GM23338 (cell line): ENCODE measurements around the gene GAPVD1. TPM values are rescaled to one million over a fixed set of nuclear protein-coding genes. Genes with fewer than 3 reads are reported as not detected.
A peak's percentile ranks its signal among the peaks of the same experiment; 100 is the strongest.

Experiments used
- ATAC-seq: fragments of 200-7000 bp; cut with Tn5 transposase; 3 replicates; pipeline ENCODE4 v1.9.1; 2020
- DNase-seq: peaks from one replicate; pipeline ENCODE4 v3.0.0-alpha.2; 2015; ENCODE audit warnings: low spot score
- H2AFZ ChIP-seq: fragments of 200-600 bp; sonication (generic); 2 replicates; pipeline ENCODE4 v1.8.0; 2016; ENCODE audit warnings: antibody characterized with exemption, mild to moderate bottlenecking, moderate library complexity
- H3F3A ChIP-seq: fragments of 200-600 bp; sonication (generic); replicated peaks from 2 replicates; pipeline ENCODE4 v1.8.0; 2017; ENCODE audit warnings: antibody characterized with exemption, mixed run types, low read depth
- H3K27ac ChIP-seq: fragments of 200-600 bp; sonication (generic); 2 replicates; pipeline ENCODE4 v1.6.1; 2016; ENCODE audit warnings: low read depth
- H3K27me3 ChIP-seq: fragments of 200-600 bp; sonication (generic); 2 replicates; pipeline ENCODE4 v1.8.0; 2016; ENCODE audit warnings: mild to moderate bottlenecking, mixed run types, moderate library complexity; ENCODE audit not compliant: insufficient read depth
- H3K36me3 ChIP-seq: fragments of 200-600 bp; sonication (generic); 2 replicates; pipeline ENCODE4 v1.8.0; 2016; ENCODE audit warnings: mild to moderate bottlenecking; ENCODE audit not compliant: insufficient read depth
- H3K4me1 ChIP-seq: fragments of 200-600 bp; sonication (generic); 2 replicates; pipeline ENCODE4 v1.8.0; 2016; ENCODE audit warnings: mild to moderate bottlenecking, moderate library complexity; ENCODE audit not compliant: insufficient read depth
- H3K4me2 ChIP-seq: fragments of 200-600 bp; sonication (generic); 2 replicates; pipeline ENCODE4 v1.7.1; 2017; ENCODE audit warnings: mixed run types
- H3K4me3 ChIP-seq: fragments of 200-600 bp; sonication (generic); 2 replicates; pipeline ENCODE4 v1.6.1; 2016; ENCODE audit warnings: mixed run types
- H3K79me2 ChIP-seq: fragments of 200-600 bp; sonication (generic); replicated peaks from 2 replicates; pipeline ENCODE4 v1.8.0; 2017; ENCODE audit warnings: mild to moderate bottlenecking; ENCODE audit not compliant: insufficient read depth
- H3K9me2 ChIP-seq: fragments of 200-600 bp; sonication (generic); 2 replicates; pipeline ENCODE4 v1.8.0; 2017; ENCODE audit not compliant: insufficient read depth
- H4K20me1 ChIP-seq: fragments of 200-600 bp; sonication (generic); replicated peaks from 2 replicates; pipeline ENCODE4 v1.8.0; 2017; ENCODE audit warnings: mild to moderate bottlenecking; ENCODE audit not compliant: insufficient read depth
- H3K27ac Mint-ChIP-seq: 2 replicates; pipeline ENCODE4 v1.8.0; 2020; ENCODE audit warnings: inconsistent platforms, mild to moderate bottlenecking, moderate library complexity, mixed read lengths
- H3K27me3 Mint-ChIP-seq: 3 replicates; pipeline ENCODE4 v1.8.0; 2022; ENCODE audit warnings: low read depth, mild to moderate bottlenecking, moderate library complexity, mixed read lengths, inconsistent platforms; ENCODE audit not compliant: insufficient read depth, poor library complexity
- H3K36me3 Mint-ChIP-seq: 3 replicates; pipeline ENCODE4 v1.8.0; 2021; ENCODE audit warnings: low read depth, mild to moderate bottlenecking, inconsistent platforms, moderate library complexity, mixed read lengths
- H3K4me1 Mint-ChIP-seq: 3 replicates; pipeline ENCODE4 v1.8.0; 2020; ENCODE audit warnings: mild to moderate bottlenecking, inconsistent platforms, mixed read lengths
- H3K4me3 Mint-ChIP-seq: 3 replicates; pipeline ENCODE4 v1.8.0; 2021; ENCODE audit warnings: moderate library complexity, mild to moderate bottlenecking, inconsistent platforms, mixed read lengths
- H3K9me3 Mint-ChIP-seq: 3 replicates; pipeline ENCODE4 v1.8.0; 2020; ENCODE audit warnings: moderate library complexity, mild to moderate bottlenecking, inconsistent platforms, mixed read lengths
- CREB1 ChIP-seq: fragments of 250-450 bp; sonication (Bioruptor Pico); IDR thresholded peaks from 2 replicates; pipeline ENCODE4 v1.5.0; 2020; ENCODE audit warnings: low read depth, mild to moderate bottlenecking, moderate library complexity
- ETS1 ChIP-seq: IDR thresholded peaks from 2 replicates; pipeline ENCODE4 v1.6.1; 2016; ENCODE audit warnings: antibody characterized with exemption
- POLR2AphosphoS5 ChIP-seq: IDR thresholded peaks from 2 replicates; pipeline ENCODE4 v1.6.1; 2016; ENCODE audit warnings: antibody characterized with exemption, low read depth
- long read RNA-seq: library from polyadenylated mRNA; unstranded; transcript quantifications from one replicate; pipeline ENCODE4 v2.0.0, GENCODE V29; 2020; ENCODE audit not compliant: unreplicated experiment
- polyA plus RNA-seq: library from polyadenylated mRNA; unstranded; fragments of >200 nt; fragmentation: Nextera tagmentation; extraction: Ambion mirVana; gene quantifications from 2 replicates; pipeline ENCODE4 v1.2.1, GENCODE V29; 2016
- total RNA-seq: library from RNA; depleted of rRNA; stranded (reverse); fragments of >200 nt; shearing (Covaris generic); gene quantifications from 2 replicates; pipeline ENCODE4 v1.2.3, GENCODE V29; 2014; rRNA removed
- TF ChIP-seq, protein P1 (sequence below), 2 experiments: fragments of 200-600 bp in 1 of 2; sonication (generic) in 1 of 2; conservative IDR thresholded peaks; 2 replicates each; pipeline versions ENCODE4 v1.5.1 to v1.6.1; 2016 to 2017; ENCODE audit warnings: antibody characterized with exemption in 2 of 2, low read depth in 2 of 2, mild to moderate bottlenecking in 2 of 2, moderate library complexity in 1 of 2
- TF ChIP-seq, protein P2 (sequence below): IDR thresholded peaks from one replicate; pipeline ENCODE4 v1.6.1; 2018; ENCODE audit warnings: antibody characterized with exemption; ENCODE audit not compliant: unreplicated experiment
- TF ChIP-seq, protein P3 (sequence below): fragments of 250-450 bp; sonication (Bioruptor Pico); IDR thresholded peaks from 2 replicates; pipeline ENCODE4 v1.5.0; 2020; ENCODE audit warnings: mild to moderate bottlenecking, moderate library complexity

Gene GAPVD1, protein sequence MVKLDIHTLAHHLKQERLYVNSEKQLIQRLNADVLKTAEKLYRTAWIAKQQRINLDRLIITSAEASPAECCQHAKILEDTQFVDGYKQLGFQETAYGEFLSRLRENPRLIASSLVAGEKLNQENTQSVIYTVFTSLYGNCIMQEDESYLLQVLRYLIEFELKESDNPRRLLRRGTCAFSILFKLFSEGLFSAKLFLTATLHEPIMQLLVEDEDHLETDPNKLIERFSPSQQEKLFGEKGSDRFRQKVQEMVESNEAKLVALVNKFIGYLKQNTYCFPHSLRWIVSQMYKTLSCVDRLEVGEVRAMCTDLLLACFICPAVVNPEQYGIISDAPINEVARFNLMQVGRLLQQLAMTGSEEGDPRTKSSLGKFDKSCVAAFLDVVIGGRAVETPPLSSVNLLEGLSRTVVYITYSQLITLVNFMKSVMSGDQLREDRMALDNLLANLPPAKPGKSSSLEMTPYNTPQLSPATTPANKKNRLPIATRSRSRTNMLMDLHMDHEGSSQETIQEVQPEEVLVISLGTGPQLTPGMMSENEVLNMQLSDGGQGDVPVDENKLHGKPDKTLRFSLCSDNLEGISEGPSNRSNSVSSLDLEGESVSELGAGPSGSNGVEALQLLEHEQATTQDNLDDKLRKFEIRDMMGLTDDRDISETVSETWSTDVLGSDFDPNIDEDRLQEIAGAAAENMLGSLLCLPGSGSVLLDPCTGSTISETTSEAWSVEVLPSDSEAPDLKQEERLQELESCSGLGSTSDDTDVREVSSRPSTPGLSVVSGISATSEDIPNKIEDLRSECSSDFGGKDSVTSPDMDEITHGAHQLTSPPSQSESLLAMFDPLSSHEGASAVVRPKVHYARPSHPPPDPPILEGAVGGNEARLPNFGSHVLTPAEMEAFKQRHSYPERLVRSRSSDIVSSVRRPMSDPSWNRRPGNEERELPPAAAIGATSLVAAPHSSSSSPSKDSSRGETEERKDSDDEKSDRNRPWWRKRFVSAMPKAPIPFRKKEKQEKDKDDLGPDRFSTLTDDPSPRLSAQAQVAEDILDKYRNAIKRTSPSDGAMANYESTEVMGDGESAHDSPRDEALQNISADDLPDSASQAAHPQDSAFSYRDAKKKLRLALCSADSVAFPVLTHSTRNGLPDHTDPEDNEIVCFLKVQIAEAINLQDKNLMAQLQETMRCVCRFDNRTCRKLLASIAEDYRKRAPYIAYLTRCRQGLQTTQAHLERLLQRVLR (N-terminal part only)
- total RNA-seq (34.6 and 36.4 TPM in 2 replicates), polyA plus RNA-seq (15.1 and 19.2 TPM in 2 replicates)
- long read RNA-seq, partial matches to known transcripts, result 3 of 5 reads
- long read RNA-seq, other reads (novel, unspliced or antisense), result 2 of 5 reads

DNA sequence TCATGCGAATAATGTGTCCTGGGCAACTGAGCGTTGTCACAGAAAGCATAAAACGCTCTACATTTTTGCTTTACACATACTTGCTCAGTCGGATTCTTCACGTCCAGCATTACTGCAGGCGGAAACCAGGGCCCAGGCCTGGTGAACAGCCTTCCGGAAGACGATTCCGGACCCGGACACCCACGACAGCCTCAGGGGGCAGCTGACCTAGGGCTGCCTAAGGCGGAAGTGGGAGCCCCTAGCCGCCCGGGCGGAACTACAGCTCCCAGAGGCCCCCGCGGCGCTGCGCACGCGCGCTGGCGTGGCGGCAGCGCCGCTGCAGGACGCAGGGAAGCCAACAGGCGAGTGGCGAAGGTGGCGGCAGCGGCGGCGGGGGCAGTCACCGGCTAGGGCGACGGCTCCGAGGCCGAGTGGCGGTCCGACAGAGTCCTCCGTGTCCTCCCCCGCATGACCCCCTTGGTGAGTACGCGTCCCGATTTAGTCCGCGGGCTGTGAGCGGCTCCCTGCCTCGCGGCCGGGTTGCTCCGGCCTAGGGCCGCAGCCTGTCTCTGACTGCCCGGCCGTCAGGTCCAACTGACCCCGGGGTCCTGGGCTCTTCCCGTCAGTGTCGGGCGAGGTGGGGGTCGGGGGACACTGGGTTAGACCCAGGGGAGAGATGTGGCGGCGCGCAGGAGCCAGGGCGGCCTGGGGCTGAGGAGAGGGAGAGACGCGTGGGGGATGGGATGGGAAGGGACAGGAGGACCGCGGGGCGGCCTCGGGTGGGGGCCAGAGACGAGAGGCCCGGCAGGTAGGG lies at the start of gene GAPVD1:
TSS of gene GAPVD1 (plus strand) at position 326 of the 793 bp plus-strand sequence. CDS start 37,096 bp downstream, outside the sequence.
- peaks cover 2% of the 10 kb centered on the region for H3K36me3 Mint-ChIP-seq
- ATAC-seq (peak; percentile 97), DNase-seq (peak; percentile 97)
- H4K20me1 ChIP-seq, result peaks cover 9% of the 10 kb centered on the region
- peak within 1 kb of the TSS; percentile 98 for H3K4me3 Mint-ChIP-seq
- 0 out of 2 replicates have a peak, but pooled peaks cover 6% of the 10 kb centered on the region for H3K4me1 ChIP-seq
- H2AFZ ChIP-seq, result peak within 1 kb of the TSS; percentile 92
- peak within 1 kb of the TSS; percentile 71 for H3K27ac Mint-ChIP-seq
- H3K27me3 Mint-ChIP-seq, result peaks cover 16% of the 10 kb centered on the region
- H3K4me2 ChIP-seq, result peak within 1 kb of the TSS; percentile 95
- H3K36me3 ChIP-seq, result no peaks in the 10 kb centered on the region
- H3K79me2 ChIP-seq, result peaks cover 46% of the 10 kb centered on the region
- peaks cover 9% of the 10 kb centered on the region for H3K4me1 Mint-ChIP-seq
- peaks cover 3% of the 10 kb centered on the region; the same call in 1 of the 2 replicates for H3K9me2 ChIP-seq
- H3K9me3 Mint-ChIP-seq, result no peaks in the 10 kb centered on the region
- H3F3A ChIP-seq, result 0 out of 2 replicates have a peak, but pooled peaks cover 5% of the 10 kb centered on the region
- peak within 1 kb of the TSS; percentile 20; the same call in 1 of the 2 replicates for H3K27ac ChIP-seq
- H3K4me3 ChIP-seq, result peak within 1 kb of the TSS; percentile 98
- H3K27me3 ChIP-seq, result no peaks in the 10 kb centered on the region
- TF ChIP-seq POLR2AphosphoS5 (peak; percentile 78), ETS1 (peak; percentile 84), CREB1 (no peak)
- TF ChIP-seq, protein P1, sequence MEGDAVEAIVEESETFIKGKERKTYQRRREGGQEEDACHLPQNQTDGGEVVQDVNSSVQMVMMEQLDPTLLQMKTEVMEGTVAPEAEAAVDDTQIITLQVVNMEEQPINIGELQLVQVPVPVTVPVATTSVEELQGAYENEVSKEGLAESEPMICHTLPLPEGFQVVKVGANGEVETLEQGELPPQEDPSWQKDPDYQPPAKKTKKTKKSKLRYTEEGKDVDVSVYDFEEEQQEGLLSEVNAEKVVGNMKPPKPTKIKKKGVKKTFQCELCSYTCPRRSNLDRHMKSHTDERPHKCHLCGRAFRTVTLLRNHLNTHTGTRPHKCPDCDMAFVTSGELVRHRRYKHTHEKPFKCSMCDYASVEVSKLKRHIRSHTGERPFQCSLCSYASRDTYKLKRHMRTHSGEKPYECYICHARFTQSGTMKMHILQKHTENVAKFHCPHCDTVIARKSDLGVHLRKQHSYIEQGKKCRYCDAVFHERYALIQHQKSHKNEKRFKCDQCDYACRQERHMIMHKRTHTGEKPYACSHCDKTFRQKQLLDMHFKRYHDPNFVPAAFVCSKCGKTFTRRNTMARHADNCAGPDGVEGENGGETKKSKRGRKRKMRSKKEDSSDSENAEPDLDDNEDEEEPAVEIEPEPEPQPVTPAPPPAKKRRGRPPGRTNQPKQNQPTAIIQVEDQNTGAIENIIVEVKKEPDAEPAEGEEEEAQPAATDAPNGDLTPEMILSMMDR (conservative IDR thresholded peaks at IDR 0.05; ENCODE audit: low read depth in 2 of 2), result peak; percentile 13 to 27; a peak in 2 of 4 replicates
- TF ChIP-seq, protein P2, sequence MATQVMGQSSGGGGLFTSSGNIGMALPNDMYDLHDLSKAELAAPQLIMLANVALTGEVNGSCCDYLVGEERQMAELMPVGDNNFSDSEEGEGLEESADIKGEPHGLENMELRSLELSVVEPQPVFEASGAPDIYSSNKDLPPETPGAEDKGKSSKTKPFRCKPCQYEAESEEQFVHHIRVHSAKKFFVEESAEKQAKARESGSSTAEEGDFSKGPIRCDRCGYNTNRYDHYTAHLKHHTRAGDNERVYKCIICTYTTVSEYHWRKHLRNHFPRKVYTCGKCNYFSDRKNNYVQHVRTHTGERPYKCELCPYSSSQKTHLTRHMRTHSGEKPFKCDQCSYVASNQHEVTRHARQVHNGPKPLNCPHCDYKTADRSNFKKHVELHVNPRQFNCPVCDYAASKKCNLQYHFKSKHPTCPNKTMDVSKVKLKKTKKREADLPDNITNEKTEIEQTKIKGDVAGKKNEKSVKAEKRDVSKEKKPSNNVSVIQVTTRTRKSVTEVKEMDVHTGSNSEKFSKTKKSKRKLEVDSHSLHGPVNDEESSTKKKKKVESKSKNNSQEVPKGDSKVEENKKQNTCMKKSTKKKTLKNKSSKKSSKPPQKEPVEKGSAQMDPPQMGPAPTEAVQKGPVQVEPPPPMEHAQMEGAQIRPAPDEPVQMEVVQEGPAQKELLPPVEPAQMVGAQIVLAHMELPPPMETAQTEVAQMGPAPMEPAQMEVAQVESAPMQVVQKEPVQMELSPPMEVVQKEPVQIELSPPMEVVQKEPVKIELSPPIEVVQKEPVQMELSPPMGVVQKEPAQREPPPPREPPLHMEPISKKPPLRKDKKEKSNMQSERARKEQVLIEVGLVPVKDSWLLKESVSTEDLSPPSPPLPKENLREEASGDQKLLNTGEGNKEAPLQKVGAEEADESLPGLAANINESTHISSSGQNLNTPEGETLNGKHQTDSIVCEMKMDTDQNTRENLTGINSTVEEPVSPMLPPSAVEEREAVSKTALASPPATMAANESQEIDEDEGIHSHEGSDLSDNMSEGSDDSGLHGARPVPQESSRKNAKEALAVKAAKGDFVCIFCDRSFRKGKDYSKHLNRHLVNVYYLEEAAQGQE, result no peak
- TF ChIP-seq, protein P3, sequence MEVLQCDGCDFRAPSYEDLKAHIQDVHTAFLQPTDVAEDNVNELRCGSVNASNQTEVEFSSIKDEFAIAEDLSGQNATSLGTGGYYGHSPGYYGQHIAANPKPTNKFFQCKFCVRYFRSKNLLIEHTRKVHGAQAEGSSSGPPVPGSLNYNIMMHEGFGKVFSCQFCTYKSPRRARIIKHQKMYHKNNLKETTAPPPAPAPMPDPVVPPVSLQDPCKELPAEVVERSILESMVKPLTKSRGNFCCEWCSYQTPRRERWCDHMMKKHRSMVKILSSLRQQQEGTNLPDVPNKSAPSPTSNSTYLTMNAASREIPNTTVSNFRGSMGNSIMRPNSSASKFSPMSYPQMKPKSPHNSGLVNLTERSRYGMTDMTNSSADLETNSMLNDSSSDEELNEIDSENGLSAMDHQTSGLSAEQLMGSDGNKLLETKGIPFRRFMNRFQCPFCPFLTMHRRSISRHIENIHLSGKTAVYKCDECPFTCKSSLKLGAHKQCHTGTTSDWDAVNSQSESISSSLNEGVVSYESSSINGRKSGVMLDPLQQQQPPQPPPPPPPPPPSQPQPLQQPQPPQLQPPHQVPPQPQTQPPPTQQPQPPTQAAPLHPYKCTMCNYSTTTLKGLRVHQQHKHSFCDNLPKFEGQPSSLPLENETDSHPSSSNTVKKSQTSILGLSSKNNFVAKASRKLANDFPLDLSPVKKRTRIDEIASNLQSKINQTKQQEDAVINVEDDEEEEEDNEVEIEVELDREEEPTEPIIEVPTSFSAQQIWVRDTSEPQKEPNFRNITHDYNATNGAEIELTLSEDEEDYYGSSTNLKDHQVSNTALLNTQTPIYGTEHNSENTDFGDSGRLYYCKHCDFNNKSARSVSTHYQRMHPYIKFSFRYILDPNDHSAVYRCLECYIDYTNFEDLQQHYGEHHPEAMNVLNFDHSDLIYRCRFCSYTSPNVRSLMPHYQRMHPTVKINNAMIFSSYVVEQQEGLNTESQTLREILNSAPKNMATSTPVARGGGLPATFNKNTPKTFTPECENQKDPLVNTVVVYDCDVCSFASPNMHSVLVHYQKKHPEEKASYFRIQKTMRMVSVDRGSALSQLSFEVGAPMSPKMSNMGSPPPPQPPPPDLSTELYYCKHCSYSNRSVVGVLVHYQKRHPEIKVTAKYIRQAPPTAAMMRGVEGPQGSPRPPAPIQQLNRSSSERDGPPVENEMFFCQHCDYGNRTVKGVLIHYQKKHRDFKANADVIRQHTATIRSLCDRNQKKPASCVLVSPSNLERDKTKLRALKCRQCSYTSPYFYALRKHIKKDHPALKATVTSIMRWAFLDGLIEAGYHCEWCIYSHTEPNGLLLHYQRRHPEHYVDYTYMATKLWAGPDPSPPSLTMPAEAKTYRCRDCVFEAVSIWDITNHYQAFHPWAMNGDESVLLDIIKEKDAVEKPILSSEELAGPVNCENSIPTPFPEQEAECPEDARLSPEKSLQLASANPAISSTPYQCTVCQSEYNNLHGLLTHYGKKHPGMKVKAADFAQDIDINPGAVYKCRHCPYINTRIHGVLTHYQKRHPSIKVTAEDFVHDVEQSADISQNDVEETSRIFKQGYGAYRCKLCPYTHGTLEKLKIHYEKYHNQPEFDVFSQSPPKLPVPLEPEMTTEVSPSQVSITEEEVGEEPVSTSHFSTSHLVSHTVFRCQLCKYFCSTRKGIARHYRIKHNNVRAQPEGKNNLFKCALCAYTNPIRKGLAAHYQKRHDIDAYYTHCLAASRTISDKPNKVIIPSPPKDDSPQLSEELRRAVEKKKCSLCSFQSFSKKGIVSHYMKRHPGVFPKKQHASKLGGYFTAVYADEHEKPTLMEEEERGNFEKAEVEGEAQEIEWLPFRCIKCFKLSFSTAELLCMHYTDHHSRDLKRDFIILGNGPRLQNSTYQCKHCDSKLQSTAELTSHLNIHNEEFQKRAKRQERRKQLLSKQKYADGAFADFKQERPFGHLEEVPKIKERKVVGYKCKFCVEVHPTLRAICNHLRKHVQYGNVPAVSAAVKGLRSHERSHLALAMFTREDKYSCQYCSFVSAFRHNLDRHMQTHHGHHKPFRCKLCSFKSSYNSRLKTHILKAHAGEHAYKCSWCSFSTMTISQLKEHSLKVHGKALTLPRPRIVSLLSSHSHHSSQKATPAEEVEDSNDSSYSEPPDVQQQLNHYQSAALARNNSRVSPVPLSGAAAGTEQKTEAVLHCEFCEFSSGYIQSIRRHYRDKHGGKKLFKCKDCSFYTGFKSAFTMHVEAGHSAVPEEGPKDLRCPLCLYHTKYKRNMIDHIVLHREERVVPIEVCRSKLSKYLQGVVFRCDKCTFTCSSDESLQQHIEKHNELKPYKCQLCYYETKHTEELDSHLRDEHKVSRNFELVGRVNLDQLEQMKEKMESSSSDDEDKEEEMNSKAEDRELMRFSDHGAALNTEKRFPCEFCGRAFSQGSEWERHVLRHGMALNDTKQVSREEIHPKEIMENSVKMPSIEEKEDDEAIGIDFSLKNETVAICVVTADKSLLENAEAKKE (CRISPR knock-in tag), result no peak
